ENCODE measurements around the gene PSMB5. TPM values are rescaled to one million over a fixed set of nuclear protein-coding genes. Genes with fewer than 3 reads are reported as not detected.

PSMB5 gene
- total and polyA plus RNA-seq, 2 of the 13 experiments (the other 11 are each of a cell fraction or from before 2014, with no cell fraction given), result 705 to 871 TPM

DNA sequence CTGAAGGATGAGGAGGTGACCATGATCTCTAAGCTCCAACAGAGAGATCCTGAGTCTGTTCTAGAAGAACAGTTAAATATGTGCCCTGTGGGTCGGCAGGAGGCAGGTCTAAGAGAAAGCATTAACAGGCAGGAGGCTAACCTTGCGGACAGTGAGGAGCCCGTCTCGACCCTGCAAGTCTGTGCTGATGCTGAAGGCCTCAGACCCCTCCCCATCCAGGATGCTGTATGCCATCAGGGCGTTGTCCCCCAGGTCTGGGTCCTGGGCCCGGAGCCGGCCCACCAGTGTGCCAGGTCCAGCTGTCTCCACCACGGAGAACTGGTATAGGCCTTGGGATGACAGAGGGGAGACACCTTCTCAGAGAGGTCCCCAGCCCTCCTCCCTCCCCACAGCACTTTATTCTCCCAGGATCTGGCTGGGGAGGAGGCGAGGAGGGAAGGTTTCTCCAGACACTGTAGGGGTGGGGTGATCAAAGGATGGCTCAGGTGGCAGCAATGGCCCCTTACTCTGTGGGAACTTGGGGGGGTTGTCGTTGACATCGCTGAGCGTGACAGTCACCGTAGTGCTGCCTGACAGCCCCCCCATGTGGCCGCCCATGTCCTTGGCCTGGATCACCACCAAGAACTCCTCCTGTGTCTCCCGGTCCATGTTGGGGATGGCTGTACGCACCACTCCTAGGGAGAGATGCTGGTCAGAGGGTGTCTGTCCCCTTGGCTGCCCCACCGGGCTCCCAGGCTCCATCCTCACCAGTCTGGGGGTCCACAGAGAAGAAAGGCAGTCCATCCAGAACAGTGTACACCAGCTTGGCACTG lies 19.5 kb upstream of the PSMB5 start (continued):
- TF ChIP-seq, protein P1, sequence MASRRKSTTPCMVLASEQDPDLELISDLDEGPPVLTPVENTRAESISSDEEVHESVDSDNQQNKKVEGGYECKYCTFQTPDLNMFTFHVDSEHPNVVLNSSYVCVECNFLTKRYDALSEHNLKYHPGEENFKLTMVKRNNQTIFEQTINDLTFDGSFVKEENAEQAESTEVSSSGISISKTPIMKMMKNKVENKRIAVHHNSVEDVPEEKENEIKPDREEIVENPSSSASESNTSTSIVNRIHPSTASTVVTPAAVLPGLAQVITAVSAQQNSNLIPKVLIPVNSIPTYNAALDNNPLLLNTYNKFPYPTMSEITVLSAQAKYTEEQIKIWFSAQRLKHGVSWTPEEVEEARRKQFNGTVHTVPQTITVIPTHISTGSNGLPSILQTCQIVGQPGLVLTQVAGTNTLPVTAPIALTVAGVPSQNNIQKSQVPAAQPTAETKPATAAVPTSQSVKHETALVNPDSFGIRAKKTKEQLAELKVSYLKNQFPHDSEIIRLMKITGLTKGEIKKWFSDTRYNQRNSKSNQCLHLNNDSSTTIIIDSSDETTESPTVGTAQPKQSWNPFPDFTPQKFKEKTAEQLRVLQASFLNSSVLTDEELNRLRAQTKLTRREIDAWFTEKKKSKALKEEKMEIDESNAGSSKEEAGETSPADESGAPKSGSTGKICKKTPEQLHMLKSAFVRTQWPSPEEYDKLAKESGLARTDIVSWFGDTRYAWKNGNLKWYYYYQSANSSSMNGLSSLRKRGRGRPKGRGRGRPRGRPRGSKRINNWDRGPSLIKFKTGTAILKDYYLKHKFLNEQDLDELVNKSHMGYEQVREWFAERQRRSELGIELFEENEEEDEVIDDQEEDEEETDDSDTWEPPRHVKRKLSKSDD (CRISPR knock-in tag; IDR thresholded peaks at IDR 0.05; ENCODE audit: low read depth), result no peak
- TF ChIP-seq ATF1 (CRISPR knock-in tag; IDR thresholded peaks at IDR 0.05), result no peak
- no peak for TF ChIP-seq ZNF232 (CRISPR knock-in tag; IDR thresholded peaks at IDR 0.05; ENCODE audit: borderline replicate concordance)
- TF ChIP-seq, protein P2, sequence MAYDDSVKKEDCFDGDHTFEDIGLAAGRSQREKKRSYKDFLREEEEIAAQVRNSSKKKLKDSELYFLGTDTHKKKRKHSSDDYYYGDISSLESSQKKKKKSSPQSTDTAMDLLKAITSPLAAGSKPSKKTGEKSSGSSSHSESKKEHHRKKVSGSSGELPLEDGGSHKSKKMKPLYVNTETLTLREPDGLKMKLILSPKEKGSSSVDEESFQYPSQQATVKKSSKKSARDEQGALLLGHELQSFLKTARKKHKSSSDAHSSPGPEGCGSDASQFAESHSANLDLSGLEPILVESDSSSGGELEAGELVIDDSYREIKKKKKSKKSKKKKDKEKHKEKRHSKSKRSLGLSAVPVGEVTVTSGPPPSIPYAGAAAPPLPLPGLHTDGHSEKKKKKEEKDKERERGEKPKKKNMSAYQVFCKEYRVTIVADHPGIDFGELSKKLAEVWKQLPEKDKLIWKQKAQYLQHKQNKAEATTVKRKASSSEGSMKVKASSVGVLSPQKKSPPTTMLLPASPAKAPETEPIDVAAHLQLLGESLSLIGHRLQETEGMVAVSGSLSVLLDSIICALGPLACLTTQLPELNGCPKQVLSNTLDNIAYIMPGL (CRISPR knock-in tag; IDR thresholded peaks at IDR 0.05; ENCODE audit: borderline replicate concordance in 1 of 2, low read depth in 1 of 2), result 0 out of 4 replicates have a peak, but pooled peaks of 1 of the 2 experiments have one; percentile 47
- TF ChIP-seq RELA (CRISPR knock-in tag; IDR thresholded peaks at IDR 0.05), result no peak
- no peak for TF ChIP-seq RFXAP (CRISPR knock-in tag; IDR thresholded peaks at IDR 0.05; ENCODE audit: borderline replicate concordance)
- TF ChIP-seq HNF4A (CRISPR knock-in tag; IDR thresholded peaks at IDR 0.05), result no peak
- no peak for TF ChIP-seq ELF4 (CRISPR knock-in tag; IDR thresholded peaks at IDR 0.05; ENCODE audit: borderline replicate concordance)
- no peak for TF ChIP-seq ZNF101 (CRISPR knock-in tag; IDR thresholded peaks at IDR 0.05; ENCODE audit: borderline replicate concordance, low read depth)
- TF ChIP-seq ZNF510 (CRISPR knock-in tag; IDR thresholded peaks at IDR 0.05; ENCODE audit: low read depth), result no peak
- TF ChIP-seq, protein P3, sequence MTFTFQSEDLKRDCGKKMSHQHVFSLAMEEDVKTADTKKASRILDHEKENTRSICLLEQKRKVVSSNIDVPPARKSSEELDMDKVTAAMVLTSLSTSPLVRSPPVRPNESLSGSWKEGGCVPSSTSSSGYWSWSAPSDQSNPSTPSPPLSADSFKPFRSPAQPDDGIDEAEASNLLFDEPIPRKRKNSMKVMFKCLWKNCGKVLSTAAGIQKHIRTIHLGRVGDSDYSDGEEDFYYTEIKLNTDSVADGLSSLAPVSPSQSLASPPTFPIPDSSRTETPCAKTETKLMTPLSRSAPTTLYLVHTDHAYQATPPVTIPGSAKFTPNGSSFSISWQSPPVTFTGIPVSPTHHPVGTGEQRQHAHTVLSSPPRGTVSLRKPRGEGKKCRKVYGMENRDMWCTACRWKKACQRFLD (CRISPR knock-in tag; IDR thresholded peaks at IDR 0.05; ENCODE audit: borderline replicate concordance), result no peak
- TF ChIP-seq ZKSCAN1 (IDR thresholded peaks at IDR 0.05; ENCODE audit: low read length), result no peak
- no peak for TF ChIP-seq PAXIP1 (CRISPR knock-in tag; conservative IDR thresholded peaks at IDR 0.05)
- TF ChIP-seq, protein P4, sequence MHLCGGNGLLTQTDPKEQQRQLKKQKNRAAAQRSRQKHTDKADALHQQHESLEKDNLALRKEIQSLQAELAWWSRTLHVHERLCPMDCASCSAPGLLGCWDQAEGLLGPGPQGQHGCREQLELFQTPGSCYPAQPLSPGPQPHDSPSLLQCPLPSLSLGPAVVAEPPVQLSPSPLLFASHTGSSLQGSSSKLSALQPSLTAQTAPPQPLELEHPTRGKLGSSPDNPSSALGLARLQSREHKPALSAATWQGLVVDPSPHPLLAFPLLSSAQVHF (CRISPR knock-in tag; IDR thresholded peaks at IDR 0.05), result no peak
